Measurements from ENCODE around the gene MAP4. TPM values are rescaled to one million over a fixed set of nuclear protein-coding genes. Genes with fewer than 3 reads are reported as not detected.
"Not testable (repeated sequence)": the region's sequence is repeated elsewhere in the genome, so short reads cannot be mapped to it uniquely, and the experiment has no call there.

Gene MAP4
- total RNA-seq, 1 donor from 2014 or later: 106 TPM

- intact Hi-C loops (cut with micrococcal nuclease): no loop called here
Measured at GRCh38 chr3:47897954-47898353, 118.3 kb downstream of the MAP4 start.

DNA sequence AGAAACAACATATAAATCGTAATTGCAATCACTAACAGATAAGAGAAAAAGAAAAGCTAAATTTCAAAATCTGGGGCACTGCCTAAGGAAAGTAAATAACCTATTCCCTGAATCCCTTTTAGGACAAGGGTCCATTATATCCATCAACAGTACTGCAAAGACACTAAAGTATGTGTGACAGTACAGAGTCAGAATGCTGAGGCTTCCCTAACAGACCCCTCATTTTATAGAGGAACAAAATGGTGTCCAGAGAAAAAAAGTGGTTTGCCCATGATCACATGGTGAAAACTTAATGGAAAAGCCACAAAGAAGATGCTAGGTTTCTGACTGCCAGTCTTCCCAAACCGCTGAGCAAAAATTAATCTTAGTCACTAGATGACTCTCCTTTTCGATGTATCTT lies 119.5 kb downstream of the MAP4 start:
- intact Hi-C loops (cut with micrococcal nuclease): no loop called here

DNA sequence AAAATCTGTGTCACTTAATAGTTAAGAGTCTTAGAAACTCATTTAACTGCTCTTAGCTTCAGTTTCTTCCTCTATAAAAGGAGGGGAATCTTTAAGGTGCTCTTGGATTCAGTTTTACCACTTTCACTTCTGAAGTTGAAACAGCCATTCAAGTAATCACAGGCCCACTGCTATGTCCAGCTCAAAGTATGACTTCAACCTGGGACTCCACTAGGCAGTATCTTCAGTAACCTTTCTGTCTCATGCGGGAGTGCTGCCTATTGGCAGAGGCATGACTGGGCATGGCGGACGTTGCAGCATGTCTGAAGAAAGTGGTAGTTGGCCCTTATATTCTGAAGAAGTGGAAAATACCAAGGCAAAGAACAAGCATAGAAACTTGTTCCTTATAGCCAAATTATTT lies 121.0 kb downstream of the MAP4 start:
- intact Hi-C loops (cut with micrococcal nuclease): no loop called here

DNA sequence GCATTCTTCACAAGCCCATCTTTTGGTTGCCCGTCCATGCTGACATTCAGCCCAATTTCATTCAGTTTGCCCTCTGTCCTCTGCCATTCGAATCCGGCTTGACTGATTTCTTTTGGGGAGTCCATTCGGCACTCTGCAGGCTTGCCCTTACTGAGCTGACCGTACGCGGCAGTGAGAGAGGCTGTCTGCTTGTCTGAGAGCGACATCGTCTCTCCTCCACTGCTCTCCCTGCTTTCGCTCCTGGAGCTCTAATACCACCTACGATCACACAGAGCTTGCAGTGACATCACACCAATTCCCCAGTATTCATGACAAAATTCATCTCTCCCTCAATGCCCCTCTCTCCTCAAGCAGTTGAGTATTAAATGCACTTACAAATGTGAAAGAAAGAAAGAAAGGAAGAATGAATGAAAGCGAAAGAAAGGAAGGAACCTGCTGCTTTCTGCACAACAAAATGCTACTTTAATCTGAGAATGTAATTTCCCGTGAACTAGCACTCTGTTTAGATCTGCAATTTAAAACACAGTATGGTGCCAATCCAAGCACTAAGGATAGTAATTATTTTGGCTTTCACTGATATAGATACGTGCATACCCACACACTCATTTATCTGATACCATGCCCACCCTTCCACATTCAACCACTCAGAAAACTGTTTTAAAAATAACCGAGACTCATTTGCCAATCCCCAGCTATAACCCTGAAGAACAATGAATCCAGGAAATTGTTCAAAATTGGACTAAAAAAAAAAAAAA lies 123.8 kb downstream of the MAP4 start:
- intact Hi-C loops (cut with micrococcal nuclease): no loop called here

GRCh38 chr3:47891613-47892005 lies 124.6 kb downstream of the MAP4 start:
- intact Hi-C loops (cut with micrococcal nuclease): no loop called here

DNA sequence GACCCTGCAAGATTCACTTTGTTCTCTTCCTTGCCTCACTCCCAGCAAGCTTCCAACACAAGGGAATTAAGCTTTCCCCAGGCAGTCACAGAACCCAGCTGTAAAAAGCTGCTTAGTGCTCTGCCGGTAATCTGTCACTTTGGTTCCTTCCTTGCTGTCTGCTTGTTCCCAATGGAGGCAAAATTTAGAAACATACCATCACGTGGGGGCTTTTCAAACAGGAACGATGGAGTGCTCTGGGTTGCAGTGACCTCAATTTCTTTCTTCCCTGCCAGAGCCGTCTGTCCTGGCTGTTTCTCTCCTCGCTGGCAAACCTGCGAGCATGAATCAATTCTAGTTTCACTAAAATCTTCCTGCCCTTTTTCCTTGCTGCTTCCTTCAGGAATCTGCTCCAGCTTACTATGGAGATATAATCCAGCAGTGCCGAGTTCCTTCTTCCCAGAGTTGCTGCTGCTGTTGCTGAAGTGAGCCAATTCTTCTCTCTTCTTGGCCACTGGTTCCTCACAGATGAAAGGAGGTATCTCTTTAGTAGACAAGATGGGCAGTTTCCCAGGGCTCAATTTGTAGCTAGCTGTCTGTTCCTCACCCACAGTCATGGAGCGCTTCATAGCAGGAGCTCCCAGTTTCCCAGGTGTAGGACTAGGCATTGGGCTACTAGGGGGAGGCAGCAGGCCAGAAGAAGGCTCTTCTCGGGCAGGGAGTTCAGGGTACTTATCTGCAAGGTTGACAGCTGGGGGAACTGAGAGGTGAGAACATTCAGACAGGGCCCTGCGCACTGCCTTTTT lies 125.2 kb downstream of the MAP4 start:
- intact Hi-C loops (cut with micrococcal nuclease): no loop called here

GRCh38 chr3:47890126-47890827 lies 125.9 kb downstream of the MAP4 start:
- intact Hi-C loops (cut with micrococcal nuclease): no loop called here

- intact Hi-C loops (cut with micrococcal nuclease): no loop called here
Measured at GRCh38 chr3:47888986-47889757, 127.0 kb downstream of the MAP4 start.

GRCh38 chr3:47887991-47888390 lies 128.2 kb downstream of the MAP4 start:
- intact Hi-C loops (cut with micrococcal nuclease): not testable (repeated sequence)

- intact Hi-C loops (cut with micrococcal nuclease): no loop called here
Measured at GRCh38 chr3:47885168-47885567, 131.0 kb downstream of the MAP4 start.

GRCh38 chr3:47884603-47885002 lies 131.6 kb downstream of the MAP4 start:
- intact Hi-C loops (cut with micrococcal nuclease): no loop called here

GRCh38 chr3:47882338-47882737 lies 133.9 kb downstream of the MAP4 start:
- intact Hi-C loops (cut with micrococcal nuclease): loop anchor here (2.0 kb wide), 1 partner anchor 108 kb away; no protein-coding TSS in a partner anchor

- intact Hi-C loops (cut with micrococcal nuclease): no loop called here
Measured at GRCh38 chr3:47877719-47878118, 138.5 kb downstream of the MAP4 start.

DNA sequence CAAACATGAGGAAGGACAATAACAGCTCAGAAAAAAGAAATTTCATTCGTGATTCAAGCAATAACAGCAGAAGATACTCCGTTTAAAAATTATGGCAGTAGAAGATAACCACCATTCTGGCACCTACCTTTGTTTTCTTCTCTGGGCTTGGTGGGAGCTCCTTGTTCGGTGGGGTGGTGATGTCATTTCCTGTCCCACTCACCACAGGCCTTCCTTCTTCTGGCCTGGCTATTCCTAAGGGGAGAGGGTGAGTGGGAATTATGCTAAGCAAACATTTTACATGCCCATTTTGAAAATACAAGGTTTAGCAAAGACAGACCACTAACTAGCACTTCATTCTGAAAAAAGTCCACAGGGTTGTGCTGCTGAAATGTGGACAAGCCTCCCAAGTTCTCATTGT lies 138.9 kb downstream of the MAP4 start:
- intact Hi-C loops (cut with micrococcal nuclease): no loop called here

DNA sequence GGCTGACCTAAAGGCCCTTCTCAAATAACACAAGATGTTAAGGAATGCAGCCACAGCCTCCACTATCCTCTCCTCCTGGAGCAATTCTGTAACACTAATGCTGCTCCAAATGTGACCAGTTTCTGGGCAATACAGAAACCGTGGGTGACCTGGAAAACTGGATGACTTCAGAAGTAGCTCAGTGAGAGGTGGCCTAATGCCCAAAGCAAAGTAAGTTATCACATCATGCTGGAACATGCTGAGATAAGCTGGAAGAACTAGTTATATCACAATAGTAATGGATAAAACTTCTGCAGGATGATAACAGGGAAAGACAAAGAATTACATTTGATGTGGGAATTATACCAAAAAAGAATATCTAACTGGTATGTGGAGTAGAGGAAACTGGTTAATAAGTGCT lies 141.3 kb downstream of the MAP4 start:
- intact Hi-C loops (cut with micrococcal nuclease): no loop called here

- intact Hi-C loops (cut with micrococcal nuclease): no loop called here
Measured at GRCh38 chr3:47874438-47874837, 141.8 kb downstream of the MAP4 start.

DNA sequence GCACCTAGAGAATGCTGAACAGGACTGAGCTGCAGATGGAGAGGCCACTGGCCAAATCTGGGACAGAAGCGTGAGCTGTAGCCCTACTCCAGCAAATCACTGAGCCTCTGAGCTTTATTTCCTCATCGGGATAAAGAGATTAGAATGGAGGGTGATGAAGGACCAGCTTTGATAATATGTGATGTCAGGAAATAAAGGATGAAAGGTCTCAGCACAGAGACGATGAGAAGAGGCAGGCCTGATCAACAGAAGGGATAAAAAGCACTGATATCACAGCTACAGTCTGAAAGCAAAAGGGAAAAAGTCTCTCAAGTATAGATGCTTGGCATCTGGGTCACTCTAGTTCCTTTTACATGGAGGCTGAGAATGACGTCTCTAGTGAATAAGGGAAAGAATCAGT lies 143.3 kb downstream of the MAP4 start:
- intact Hi-C loops (cut with micrococcal nuclease): no loop called here

GRCh38 chr3:47871389-47871788 lies 144.8 kb downstream of the MAP4 start:
- intact Hi-C loops (cut with micrococcal nuclease): no loop called here

DNA sequence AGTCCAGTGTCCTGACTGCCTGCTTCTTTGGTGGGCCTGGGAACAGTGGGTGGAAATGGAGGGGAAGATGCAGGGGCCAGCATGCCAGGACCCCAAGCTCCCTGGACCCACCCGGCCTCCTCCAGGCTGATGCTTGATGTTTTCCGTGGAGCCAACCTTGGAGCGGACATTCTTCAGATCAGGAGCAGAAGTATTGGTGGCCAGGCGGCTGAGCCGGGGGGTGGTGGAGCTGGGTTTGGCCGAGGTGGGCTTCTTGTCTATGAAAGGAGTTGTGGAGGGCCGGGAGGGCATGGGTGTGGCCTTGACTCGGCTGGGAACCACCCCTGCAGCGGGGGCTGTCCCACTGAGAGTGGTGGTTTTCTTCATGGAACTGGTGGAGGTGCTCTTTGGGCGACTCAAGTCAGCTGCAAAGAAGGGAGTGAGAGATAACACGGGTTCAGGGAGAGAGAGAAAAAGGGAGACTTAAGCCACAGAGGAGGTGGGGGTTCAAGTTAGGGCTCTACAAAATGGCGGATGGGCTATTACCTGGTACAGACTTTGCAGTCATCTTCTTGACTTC lies 145.4 kb downstream of the MAP4 start:
- intact Hi-C loops (cut with micrococcal nuclease): no loop called here

GRCh38 chr3:47870156-47870555 lies 146.1 kb downstream of the MAP4 start:
- intact Hi-C loops (cut with micrococcal nuclease): no loop called here

DNA sequence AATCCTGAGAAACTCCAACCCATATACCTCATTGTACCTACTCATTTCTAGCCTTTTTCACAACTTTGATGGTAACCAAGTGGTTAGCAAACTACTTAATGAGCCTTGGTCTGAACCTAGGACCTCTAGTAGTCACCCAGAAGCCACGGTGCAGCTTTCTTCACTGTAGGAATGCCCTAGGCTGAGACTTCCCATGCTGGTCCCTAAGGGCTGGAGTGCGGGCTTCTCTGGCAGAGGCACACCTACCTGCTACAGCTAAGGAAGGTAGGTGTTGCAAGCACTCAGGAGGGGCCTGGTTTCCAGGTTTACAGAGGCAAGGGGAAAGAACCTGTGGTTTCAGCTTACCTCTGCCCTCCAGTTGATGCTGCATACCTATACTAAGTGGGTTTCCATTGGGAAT lies 147.9 kb downstream of the MAP4 start:
- intact Hi-C loops (cut with micrococcal nuclease): no loop called here

Measured in T-helper 1 cell treated with Interleukin-12 subunit alpha and Interleukin-12 subunit beta and Interleukin-4 antibody, amounts not matched to agents 30 ng/mL and 1 ng/mL, for 36 hours (primary cell).